ENCODE results near the gene DDX11. TPM values are rescaled to one million over a fixed set of nuclear protein-coding genes. Genes with fewer than 3 reads are reported as not detected.
"Not testable (repeated sequence)": the region's sequence is repeated elsewhere in the genome, so short reads cannot be mapped to it uniquely, and the experiment has no call there.

Gene DDX11
- total RNA-seq, 1 experiment from 2014 or later = 134 TPM

GRCh38 chr12:31052121-31052520, 21.5 kb upstream of the DDX11 start:
- H3K4me3 Mint-ChIP-seq (ENCODE audit: low read depth, unreplicated experiment); H3K36me3 Mint-ChIP-seq (ENCODE audit: insufficient read depth, unreplicated experiment); BruUV-seq (replicated peaks); H3K9me3 Mint-ChIP-seq (ENCODE audit: low read depth, unreplicated experiment); H3K27me3 Mint-ChIP-seq (ENCODE audit: unreplicated experiment); DNase-seq; CTCF ChIA-PET; H3K27ac Mint-ChIP-seq (ENCODE audit: unreplicated experiment); intact Hi-C loops (cut with micrococcal nuclease; ENCODE audit: unreplicated experiment): not testable (repeated sequence)
- H3K4me1 Mint-ChIP-seq (ENCODE audit: low read depth, unreplicated experiment) = peaks cover 29% of the 10 kb centered on the region

- H3K4me3 Mint-ChIP-seq (ENCODE audit: low read depth, unreplicated experiment); H3K27ac Mint-ChIP-seq (ENCODE audit: unreplicated experiment); H3K36me3 Mint-ChIP-seq (ENCODE audit: insufficient read depth, unreplicated experiment); BruUV-seq (replicated peaks); intact Hi-C loops (cut with micrococcal nuclease; ENCODE audit: unreplicated experiment); H3K9me3 Mint-ChIP-seq (ENCODE audit: low read depth, unreplicated experiment); H3K27me3 Mint-ChIP-seq (ENCODE audit: unreplicated experiment); CTCF ChIA-PET; DNase-seq: not testable (repeated sequence)
- H3K4me1 Mint-ChIP-seq (ENCODE audit: low read depth, unreplicated experiment) = peaks cover 29% of the 10 kb centered on the region
Observed at GRCh38 chr12:31052666-31053439, 20.8 kb upstream of the DDX11 start.

GRCh38 chr12:31053944-31054343, 19.7 kb upstream of the DDX11 start:
- CTCF ChIA-PET = interaction anchor here (0.5 kb wide), 2 partner anchors 194 to 351 kb away, joined by 3 to 5 read pairs; no protein-coding TSS in a partner anchor
- BruUV-seq (replicated peaks); H3K4me3 Mint-ChIP-seq (ENCODE audit: low read depth, unreplicated experiment); H3K27me3 Mint-ChIP-seq (ENCODE audit: unreplicated experiment); H3K27ac Mint-ChIP-seq (ENCODE audit: unreplicated experiment); H3K9me3 Mint-ChIP-seq (ENCODE audit: low read depth, unreplicated experiment); intact Hi-C loops (cut with micrococcal nuclease; ENCODE audit: unreplicated experiment); H3K36me3 Mint-ChIP-seq (ENCODE audit: insufficient read depth, unreplicated experiment): not testable (repeated sequence)
- DNase-seq = peak; percentile 19
- H3K4me1 Mint-ChIP-seq (ENCODE audit: low read depth, unreplicated experiment) = peaks cover 29% of the 10 kb centered on the region

- no peaks in the 10 kb centered on the region for H3K4me1 Mint-ChIP-seq (ENCODE audit: low read depth, unreplicated experiment)
- H3K27me3 Mint-ChIP-seq (ENCODE audit: unreplicated experiment) = no peaks in the 10 kb centered on the region
- TF ChIP-seq CTCF (IDR thresholded peaks at IDR 0.05; ENCODE audit: unreplicated experiment) = no peak
- no peaks in the 10 kb centered on the region for H3K9me3 Mint-ChIP-seq (ENCODE audit: low read depth, unreplicated experiment)
- H3K36me3 Mint-ChIP-seq (ENCODE audit: insufficient read depth, unreplicated experiment) = no peaks in the 10 kb centered on the region
- no TSS peak for BruUV-seq (replicated peaks)
- intact Hi-C loops (cut with micrococcal nuclease; ENCODE audit: unreplicated experiment) = no loop called here
- CTCF ChIA-PET = no interaction called here
- H3K27ac Mint-ChIP-seq (ENCODE audit: unreplicated experiment) = no peak overlapping the region
- no peak for DNase-seq
- H3K4me3 Mint-ChIP-seq (ENCODE audit: low read depth, unreplicated experiment) = no peak overlapping the region
Observed at GRCh38 chr12:31057671-31058070, 16.0 kb upstream of the DDX11 start.

- H3K9me3 Mint-ChIP-seq (ENCODE audit: low read depth, unreplicated experiment); H3K4me3 Mint-ChIP-seq (ENCODE audit: low read depth, unreplicated experiment); H3K27me3 Mint-ChIP-seq (ENCODE audit: unreplicated experiment); CTCF ChIA-PET; H3K4me1 Mint-ChIP-seq (ENCODE audit: low read depth, unreplicated experiment); H3K36me3 Mint-ChIP-seq (ENCODE audit: insufficient read depth, unreplicated experiment); DNase-seq; H3K27ac Mint-ChIP-seq (ENCODE audit: unreplicated experiment); BruUV-seq (replicated peaks); intact Hi-C loops (cut with micrococcal nuclease; ENCODE audit: unreplicated experiment): not testable (repeated sequence)
Observed at GRCh38 chr12:31066196-31066595, 7.5 kb upstream of the DDX11 start.

- H3K27ac Mint-ChIP-seq (ENCODE audit: unreplicated experiment); H3K36me3 Mint-ChIP-seq (ENCODE audit: insufficient read depth, unreplicated experiment); H3K27me3 Mint-ChIP-seq (ENCODE audit: unreplicated experiment); H3K4me3 Mint-ChIP-seq (ENCODE audit: low read depth, unreplicated experiment); H3K9me3 Mint-ChIP-seq (ENCODE audit: low read depth, unreplicated experiment); DNase-seq; intact Hi-C loops (cut with micrococcal nuclease; ENCODE audit: unreplicated experiment); H3K4me1 Mint-ChIP-seq (ENCODE audit: low read depth, unreplicated experiment); CTCF ChIA-PET; BruUV-seq (replicated peaks): not testable (repeated sequence)
Observed at GRCh38 chr12:31067656-31068055, 6.0 kb upstream of the DDX11 start.

GRCh38 chr12:31070971-31071740, 2.5 kb upstream of the DDX11 start:
- H3K27me3 Mint-ChIP-seq (ENCODE audit: unreplicated experiment); BruUV-seq (replicated peaks); CTCF ChIA-PET; H3K27ac Mint-ChIP-seq (ENCODE audit: unreplicated experiment); H3K4me3 Mint-ChIP-seq (ENCODE audit: low read depth, unreplicated experiment); H3K9me3 Mint-ChIP-seq (ENCODE audit: low read depth, unreplicated experiment); H3K4me1 Mint-ChIP-seq (ENCODE audit: low read depth, unreplicated experiment); DNase-seq; intact Hi-C loops (cut with micrococcal nuclease; ENCODE audit: unreplicated experiment): not testable (repeated sequence)
- H3K36me3 Mint-ChIP-seq (ENCODE audit: insufficient read depth, unreplicated experiment) = peaks cover 27% of the 10 kb centered on the region

GRCh38 chr12:31072962-31073361, 698 bp upstream of the DDX11 start:
- Mint-ChIP-seq H3K36me3 (ENCODE audit: insufficient read depth, unreplicated experiment) (peaks cover 27% of the 10 kb centered on the region), H3K4me1 (ENCODE audit: low read depth, unreplicated experiment) (peaks cover 26% of the 10 kb centered on the region), H3K4me3 (ENCODE audit: low read depth, unreplicated experiment) (peak overlapping the region; percentile 91), H3K27ac (ENCODE audit: unreplicated experiment) (peak overlapping the region; percentile 86)
- H3K27me3 Mint-ChIP-seq (ENCODE audit: unreplicated experiment); CTCF ChIA-PET; BruUV-seq (replicated peaks); H3K9me3 Mint-ChIP-seq (ENCODE audit: low read depth, unreplicated experiment); DNase-seq; intact Hi-C loops (cut with micrococcal nuclease; ENCODE audit: unreplicated experiment): not testable (repeated sequence)

All from Calu3 (cell line).